Glomerular visceral epithelial cell (primary cell): ENCODE measurements around the gene NEK5.
"Not testable (repeated sequence)": the region's sequence is repeated elsewhere in the genome, so short reads cannot be mapped to it uniquely, and the experiment has no call there.

Experiments used
- DNase-seq: peaks from one replicate; pipeline ENCODE4 v3.0.0-alpha.2; 2016; ENCODE audit errors: extremely low spot score

NEK5 gene

GRCh38 chr13:52070929-52071523 is 57.8 kb downstream of the NEK5 start:
- DNase-seq: no peak

GRCh38 chr13:52067237-52067636 is 61.6 kb downstream of the NEK5 start:
- no peak for DNase-seq

DNA sequence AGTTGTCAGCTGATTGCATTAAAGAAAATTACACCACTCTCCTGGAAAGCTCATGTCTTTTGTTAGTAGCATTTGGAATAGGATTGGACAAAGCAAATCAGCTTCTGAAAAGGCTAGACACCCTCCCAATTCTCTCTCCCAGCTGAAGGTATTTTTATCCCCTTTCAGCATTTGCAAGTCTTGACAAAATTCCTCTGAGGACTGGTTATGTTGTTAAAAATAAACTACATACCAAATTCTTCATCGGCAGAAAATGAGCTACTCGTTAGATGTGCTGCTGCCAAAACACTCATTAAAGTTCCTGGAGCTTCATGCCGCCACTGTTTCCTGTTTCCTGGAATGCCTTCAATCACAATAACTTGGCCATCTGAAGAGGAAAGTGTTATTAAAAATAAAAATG is 67.3 kb downstream of the NEK5 start:
- DNase-seq: no peak

DNA sequence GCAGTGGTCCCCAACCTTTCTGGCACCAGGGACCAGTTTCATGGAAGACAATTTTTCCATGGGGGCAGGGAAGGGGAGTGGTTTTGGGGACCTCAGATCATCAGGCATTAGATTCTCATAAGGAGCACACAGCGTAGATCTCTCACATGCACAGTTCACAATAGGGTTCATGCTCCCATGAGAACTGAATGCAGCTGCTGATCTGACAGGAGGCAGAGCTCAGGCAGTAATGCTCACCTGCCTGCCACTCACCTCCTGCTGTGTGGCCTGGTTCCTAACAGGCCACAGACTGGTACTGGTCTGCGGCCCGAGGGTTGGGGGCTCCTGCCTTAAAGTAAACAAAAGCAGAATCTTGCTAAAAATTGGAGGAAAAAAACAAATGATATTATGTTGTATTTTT is 67.8 kb downstream of the NEK5 start:
- DNase-seq: not testable (repeated sequence)

DNA sequence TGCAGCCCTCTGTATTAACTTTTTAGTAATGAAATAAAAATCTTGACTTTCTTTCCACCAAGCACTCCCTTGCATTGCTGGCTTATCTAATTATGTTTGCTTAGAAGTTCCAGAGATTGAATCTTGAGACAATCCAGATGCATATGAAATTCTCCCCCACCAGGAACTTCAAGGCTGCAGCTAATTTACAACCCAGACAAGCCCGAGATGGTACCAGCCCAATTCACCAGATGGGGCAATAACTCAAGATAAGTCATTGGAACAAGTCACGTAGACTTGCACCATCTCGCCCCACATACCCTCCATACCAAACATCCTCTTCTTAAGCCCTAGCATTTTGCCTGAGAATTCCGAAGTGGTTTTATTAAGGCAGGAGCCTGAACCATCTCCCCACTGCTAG is 75.4 kb downstream of the NEK5 start:
- DNase-seq: no peak

GRCh38 chr13:52051400-52051799 is 77.5 kb downstream of the NEK5 start:
- no peak for DNase-seq

DNA sequence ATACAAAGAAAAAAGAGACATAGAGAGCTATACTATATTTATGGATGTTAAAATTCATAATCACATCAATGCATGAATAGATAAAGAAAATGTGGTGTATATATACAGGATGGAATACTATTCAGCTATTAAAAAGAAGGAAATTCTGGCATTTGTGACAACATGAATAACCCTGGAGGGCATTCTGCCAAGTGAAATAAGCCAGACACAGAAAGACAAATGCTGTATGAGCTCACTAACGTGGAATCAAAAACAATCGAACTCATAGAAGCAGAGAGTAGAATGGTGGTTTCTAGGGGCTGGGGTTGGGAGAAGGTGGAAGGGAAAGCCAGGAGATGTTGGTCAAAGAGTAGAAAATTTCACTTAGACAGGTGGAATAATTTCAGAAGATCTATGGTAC is 80.4 kb downstream of the NEK5 start:
- DNase-seq: no peak

DNA sequence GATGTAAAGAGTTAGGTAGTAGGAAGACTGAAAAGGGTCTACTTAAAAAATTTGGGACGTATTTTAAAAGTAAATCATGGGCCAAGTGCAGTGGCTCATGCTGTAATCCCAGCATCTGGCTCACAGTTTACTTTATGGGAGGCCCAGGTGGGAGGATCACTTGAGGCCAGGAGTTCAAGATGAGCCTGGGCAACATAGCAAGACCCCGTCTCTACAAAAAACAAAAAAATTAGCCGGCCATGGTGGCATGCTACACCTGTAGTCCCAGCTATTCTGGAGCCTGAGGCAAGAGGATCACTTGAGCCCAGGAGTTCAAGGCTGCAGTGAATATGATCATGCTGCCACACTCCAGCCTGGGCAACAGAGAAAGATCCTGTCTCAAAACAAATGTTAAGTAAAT is 81.4 kb downstream of the NEK5 start:
- DNase-seq: no peak

- DNase-seq: no peak
Observed at GRCh38 chr13:52043675-52044074, 85.2 kb downstream of the NEK5 start.

DNA sequence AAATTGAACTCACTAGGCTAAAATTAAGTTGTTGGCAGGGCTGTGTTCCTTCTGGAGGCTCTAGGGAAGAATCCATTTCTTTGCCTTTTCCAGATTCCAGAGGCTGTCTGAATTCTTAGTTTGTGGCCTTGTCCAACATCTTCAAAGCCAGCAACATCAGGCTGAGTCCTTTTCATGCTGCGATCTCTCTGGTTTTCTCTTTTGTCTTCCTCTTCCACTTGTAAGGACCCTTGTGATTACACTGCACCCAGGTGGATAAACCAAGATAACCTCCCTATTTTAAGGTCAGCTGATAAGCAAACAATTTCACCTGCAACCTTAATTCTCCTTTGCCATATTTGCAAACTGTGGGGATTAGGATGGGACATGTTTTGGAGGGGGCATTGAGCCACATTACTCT is 92.8 kb downstream of the NEK5 start:
- no peak for DNase-seq

DNA sequence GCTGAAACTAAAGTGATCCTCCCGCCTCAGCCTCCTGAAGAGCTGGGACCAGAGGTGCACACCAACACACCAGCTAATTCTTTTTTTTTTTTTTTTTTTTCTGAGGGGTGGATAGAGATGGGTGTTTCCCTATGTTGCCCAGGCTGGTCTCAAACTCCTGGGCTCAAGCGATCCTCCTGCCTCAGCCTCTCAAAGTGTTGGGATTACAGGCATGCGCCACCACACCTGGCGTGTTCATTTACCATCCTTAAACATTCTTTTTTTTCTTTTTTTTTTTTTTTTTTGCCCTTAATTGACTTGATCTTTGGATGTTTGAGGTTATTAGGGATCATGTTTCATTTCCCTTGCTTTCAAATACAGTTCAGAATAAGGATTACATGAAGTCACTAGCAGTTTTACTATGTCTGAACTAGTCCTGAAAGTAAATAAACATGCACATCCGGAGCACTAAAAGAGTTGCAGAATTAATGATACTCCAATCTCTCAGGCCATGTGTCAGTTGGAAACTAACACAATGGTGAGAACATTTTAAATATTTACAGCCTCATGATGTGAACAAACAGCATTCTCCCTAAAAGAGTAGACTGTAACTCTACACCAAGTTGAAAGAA is 94.2 kb downstream of the NEK5 start:
- no peak for DNase-seq

GRCh38 chr13:52033039-52033438 is 95.8 kb downstream of the NEK5 start:
- DNase-seq: no peak

DNA sequence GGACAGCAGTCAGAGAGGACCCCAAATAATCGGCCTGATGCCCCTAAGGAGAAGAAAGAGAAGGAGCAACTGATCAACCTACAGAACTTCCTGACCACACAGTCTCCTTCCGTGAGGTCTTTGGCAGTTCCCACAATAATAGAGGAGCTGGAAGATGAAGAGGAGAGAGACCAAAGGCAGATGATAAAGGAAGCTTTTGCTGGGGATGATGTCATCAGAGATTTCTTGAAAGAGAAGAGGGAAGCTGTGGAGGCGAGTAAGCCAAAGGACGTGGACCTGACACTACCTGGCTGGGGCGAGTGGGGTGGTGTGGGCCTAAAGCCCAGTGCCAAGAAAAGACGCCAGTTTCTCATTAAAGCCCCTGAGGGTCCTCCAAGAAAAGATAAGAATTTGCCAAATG is 98.5 kb downstream of the NEK5 start:
- not testable (repeated sequence) for DNase-seq

DNA sequence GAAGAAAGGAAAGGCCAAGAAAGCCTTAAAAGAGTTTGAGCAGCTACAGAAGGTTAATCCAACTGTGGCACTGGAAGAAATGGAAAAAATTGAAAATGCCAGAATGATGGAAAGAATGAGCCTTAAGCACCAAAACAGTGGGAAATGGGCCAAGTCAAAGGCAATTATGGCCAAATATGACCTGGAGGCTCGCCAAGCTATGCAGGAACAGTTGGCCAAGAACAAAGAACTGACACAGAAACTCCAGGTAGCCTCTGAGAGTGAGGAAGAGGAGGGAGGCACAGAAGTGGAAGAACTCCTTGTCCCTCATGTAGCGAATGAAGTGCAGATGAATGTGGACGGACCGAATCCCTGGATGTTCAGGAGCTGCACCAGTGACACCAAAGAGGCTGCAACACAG is 99.3 kb downstream of the NEK5 start:
- no peak for DNase-seq

DNA sequence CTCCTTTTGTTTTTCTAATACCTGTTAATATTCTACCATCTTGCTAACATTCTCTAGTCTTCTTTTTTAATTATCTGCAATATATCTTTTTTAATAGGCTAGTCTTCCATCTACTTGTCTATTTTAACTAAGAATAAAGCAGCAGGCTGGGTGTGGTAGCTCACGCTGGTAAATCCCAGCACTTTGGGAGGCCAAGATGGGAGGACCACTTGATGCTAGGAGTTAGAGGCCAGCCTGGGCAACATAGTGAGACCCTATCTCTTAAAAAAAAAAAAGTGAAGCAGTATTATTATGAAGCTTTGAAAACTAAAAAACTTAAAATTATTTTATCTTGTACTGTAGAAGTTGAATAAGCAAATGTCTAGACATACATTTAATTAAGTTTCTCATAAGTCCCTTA is 101.0 kb downstream of the NEK5 start:
- no peak for DNase-seq

GRCh38 chr13:52026246-52026626 is 102.6 kb downstream of the NEK5 start:
- no peak for DNase-seq

- no peak for DNase-seq
Observed at GRCh38 chr13:52025475-52026245, 103.2 kb downstream of the NEK5 start.

DNA sequence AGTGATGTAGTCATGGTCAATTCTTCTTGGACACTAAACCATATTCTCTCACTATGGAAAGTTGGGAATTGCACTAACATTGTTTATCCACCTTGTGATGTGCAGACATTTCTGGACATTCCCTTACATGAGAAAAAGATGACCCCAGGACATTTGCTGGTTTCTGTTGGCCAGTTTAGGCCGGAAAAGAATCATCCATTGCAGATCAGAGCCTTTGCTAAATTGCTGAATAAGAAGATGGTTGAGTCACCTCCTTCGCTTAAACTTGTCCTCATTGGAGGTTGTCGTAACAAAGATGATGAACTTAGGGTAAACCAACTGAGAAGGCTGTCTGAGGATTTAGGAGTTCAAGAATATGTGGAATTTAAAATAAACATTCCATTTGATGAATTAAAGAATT is 104.4 kb downstream of the NEK5 start, which contains the start of gene UTP14C:
TSS of gene UTP14C (plus strand) at position 211 of the 400 bp plus-strand sequence. CDS start 4,114 bp downstream, outside the sequence.
- no peak for DNase-seq

DNA sequence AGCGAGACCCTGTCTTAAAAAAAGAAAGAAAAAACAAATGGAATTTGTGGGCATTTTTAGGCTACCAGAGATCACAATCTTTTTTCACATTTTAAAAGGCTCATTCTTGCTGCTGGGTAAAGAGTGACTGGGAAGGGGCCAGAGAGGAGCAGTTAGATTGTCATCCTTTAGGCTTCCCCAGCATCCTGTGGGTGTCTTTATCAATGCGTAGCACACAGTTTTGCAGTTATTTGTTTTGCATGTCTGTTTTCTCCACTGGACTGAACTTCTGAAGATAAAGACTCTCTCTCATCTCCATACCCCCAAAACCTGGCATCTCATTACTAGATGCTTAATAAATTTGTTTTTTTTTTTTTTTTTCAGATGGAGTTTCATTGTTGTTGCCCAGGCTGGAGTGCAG is 106.5 kb downstream of the NEK5 start:
- DNase-seq: no peak

DNA sequence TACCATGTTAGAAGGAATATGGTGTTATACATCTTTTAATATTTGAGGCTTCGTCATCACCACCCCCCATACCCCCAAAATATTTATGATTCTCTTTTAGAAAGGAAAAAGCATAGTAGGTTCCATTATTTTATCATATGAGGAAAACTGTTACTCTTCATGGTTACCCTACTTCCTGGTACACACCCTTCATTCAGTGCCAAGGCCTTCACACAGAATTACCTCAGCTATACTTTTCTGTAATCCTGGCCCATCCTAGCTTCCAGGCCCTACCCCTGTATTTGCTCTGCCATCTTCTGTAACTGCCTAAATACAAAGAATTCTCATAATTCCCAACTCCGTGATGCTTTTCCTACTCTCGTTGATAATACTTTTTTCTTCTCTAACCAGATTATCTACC is 108.7 kb downstream of the NEK5 start:
- DNase-seq: no peak

DNA sequence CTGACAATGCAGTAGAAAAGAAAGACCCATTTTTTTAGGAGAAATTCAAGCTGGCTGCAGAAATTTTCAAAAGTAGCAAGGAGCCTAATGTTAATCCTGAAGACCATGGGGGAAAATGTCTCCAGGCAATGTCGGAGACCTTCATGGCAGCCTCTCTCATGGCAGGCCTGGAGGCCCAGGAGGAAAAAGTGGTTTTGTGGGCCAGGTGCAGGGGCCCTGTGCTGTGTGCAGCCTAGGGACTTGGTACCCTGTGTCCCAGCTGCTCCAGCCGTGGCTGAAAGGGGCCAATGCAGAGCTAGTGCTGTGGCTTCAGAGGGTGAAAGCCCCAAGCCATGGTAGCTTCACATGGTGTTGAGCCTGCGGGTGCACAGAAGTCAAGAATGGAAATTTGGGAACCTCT is 112.6 kb downstream of the NEK5 start:
- DNase-seq: no peak

GRCh38 chr13:52012512-52012836 is 116.4 kb downstream of the NEK5 start:
- no peak for DNase-seq
